Thyroid gland (tissue), 4 donors: Measurements from ENCODE around the gene PLEKHS1.

Experiments used
- CTCF ChIP-seq, 6 experiments: fragments of 200-600 bp in 3 of 6; fragments of 450-650 bp in 3 of 6; sonication (generic) in 3 of 6; IDR thresholded peaks; one replicate each; pipeline ENCODE4 v1.5.1; 2016 to 2019; ENCODE audit warnings: antibody characterized with exemption in 6 of 6, mild to moderate bottlenecking in 2 of 6, inconsistent platforms in 1 of 6, moderate library complexity in 1 of 6
- POLR2A ChIP-seq, 2 donors: fragments of 450-650 bp; IDR thresholded peaks; one replicate each; pipeline ENCODE4 v1.6.1; 2017; ENCODE audit warnings: antibody characterized with exemption in 2 of 2, mild to moderate bottlenecking in 2 of 2, moderate library complexity in 1 of 2

- TF ChIP-seq CTCF (IDR thresholded peaks at IDR 0.05) (no peak), POLR2A (IDR thresholded peaks at IDR 0.05) (no peak)
These were observed 18.9 kb downstream of the PLEKHS1 start for GRCh38 chr10:113770346-113770745.
